ENCODE results near the gene ENO1. TPM values are rescaled to one million over a fixed set of nuclear protein-coding genes. Genes with fewer than 3 reads are reported as not detected.

ENO1 gene
- total and polyA plus RNA-seq, 9 of the 15 experiments (the other 6 are each of a cell fraction or from before 2014, with no cell fraction given): 2,249 to 7,472 (median 2,868) TPM

GRCh38 chr1:8818325-8818775 lies 60.1 kb downstream of the ENO1 start (continued):
- peak; percentile 48; the same call in 1 of the 2 replicates for TF ChIP-seq ZBTB40 (IDR thresholded peaks at IDR 0.05)
- TF ChIP-seq ZBTB40 (CRISPR knock-in tag; IDR thresholded peaks at IDR 0.05): no peak
- TF ChIP-seq ZNF592 (IDR thresholded peaks at IDR 0.05): 0 out of 2 replicates have a peak, but pooled peaks have one; percentile 50
- TF ChIP-seq NKRF (IDR thresholded peaks at IDR 0.05; ENCODE audit: borderline replicate concordance): 0 out of 2 replicates have a peak, but pooled peaks have one; percentile 47
- peak; percentile 36 for TF ChIP-seq U2AF1 (optimal IDR thresholded peaks at IDR 0.05; ENCODE audit: low read depth, low read length)
- peak; percentile 59; the same call in 1 of the 2 replicates for TF ChIP-seq LEF1 (IDR thresholded peaks at IDR 0.05)
- peak; percentile 23 for TF ChIP-seq E2F8 (IDR thresholded peaks at IDR 0.05; ENCODE audit: low read depth, partially characterized antibody)
- TF ChIP-seq FOXK2 (conservative IDR thresholded peaks at IDR 0.05 in 1 of 2, IDR thresholded peaks at IDR 0.05 in 1 of 2; ENCODE audit: low read depth in 2 of 2): 0 out of 4 replicates have a peak, but pooled peaks of 1 of the 2 experiments have one; percentile 33
